ENCODE results near the gene SRPRA. TPM values are rescaled to one million over a fixed set of nuclear protein-coding genes. Genes with fewer than 3 reads are reported as not detected.

SRPRA gene
- total RNA-seq, 1 experiment from 2014 or later: 64.3 TPM

- Histone ChIP-seq H2AK5ac (ENCODE audit: insufficient read length, low read length) (no peak overlapping the region), H3K27me3 (ENCODE audit: insufficient read depth, low read length) (no peaks in the 10 kb centered on the region; the same call in 1 of the 2 replicates), H3T11ph (ENCODE audit: low read length) (no peak overlapping the region), H3K79me1 (ENCODE audit: insufficient read depth, low read depth, low read length, poor library complexity, severe bottlenecking) (no peaks in the 10 kb centered on the region), H3K27ac (ENCODE audit: insufficient read length, low read depth, low read length) (no peak overlapping the region), H3K14ac (ENCODE audit: insufficient read depth, low read length) (no peak overlapping the region), H3K56ac (ENCODE audit: insufficient read length, low read depth, low read length) (no peak overlapping the region), H2AFZ (ENCODE audit: low read length) (no peak overlapping the region), H3K4ac (ENCODE audit: low read depth, low read length) (no peak overlapping the region), H3K79me2 (ENCODE audit: insufficient read depth, low read length) (no peaks in the 10 kb centered on the region), H3K4me1 (ENCODE audit: insufficient read depth, low read length) (no peaks in the 10 kb centered on the region), H3K23ac (ENCODE audit: insufficient read length, low read depth, low read length) (no peak overlapping the region), H4K8ac (replicated peaks; ENCODE audit: insufficient read length, low read depth, low read length) (no peak overlapping the region), H4K91ac (ENCODE audit: insufficient read length, low read depth, low read length) (no peak overlapping the region), H2BK15ac (ENCODE audit: low read depth, low read length) (no peak overlapping the region), H2BK120ac (ENCODE audit: low read depth, low read length, poor library complexity, severe bottlenecking) (no peak overlapping the region), H4K5ac (ENCODE audit: insufficient read length, low read depth, low read length) (no peak overlapping the region), H3K9ac (ENCODE audit: extremely low read depth, insufficient read length, low read length) (no peak overlapping the region), H2BK5ac (ENCODE audit: insufficient read length, low read length) (no peak overlapping the region), H2BK12ac (ENCODE audit: insufficient read length, low read depth, low read length) (no peak overlapping the region), H3K4me2 (ENCODE audit: insufficient read depth, insufficient read length, low read length) (no peak overlapping the region), H2BK20ac (ENCODE audit: low read depth, low read length, poor library complexity, severe bottlenecking) (no peak overlapping the region), H4K20me1 (ENCODE audit: control insufficient read depth, insufficient read depth, insufficient read length) (no peaks in the 10 kb centered on the region), H3K23me2 (ENCODE audit: insufficient read length, low read depth, low read length, poor library complexity, severe bottlenecking) (no peaks in the 10 kb centered on the region), H3K9me3 (ENCODE audit: control insufficient read depth, low read depth, low read length) (no peaks in the 10 kb centered on the region), H3K18ac (ENCODE audit: insufficient read length, low read depth, low read length) (no peak overlapping the region)
- Mint-ChIP-seq H3K4me1 (no peaks in the 10 kb centered on the region), H3K36me3 (ENCODE audit: insufficient read depth in 1 of 3, low read depth in 3 of 3) (peaks cover 10 to 58% (median 44%) of the 10 kb centered on the region in 3 experiments; a peak in 6 of 7 replicates), H3K4me3 (no peak overlapping the region), H3K9me3 (no peaks in the 10 kb centered on the region), H3K27ac (no peak overlapping the region), H3K27me3 (ENCODE audit: low read depth) (no peaks in the 10 kb centered on the region)
- no CpG with 5 or more reads among the region's 1 CpG for WGBS (ENCODE audit: extremely low coverage, insufficient read length, low lambda C conversion rate)
- DNase-seq: no peak
- no peak for TF ChIP-seq CTCF (conservative IDR thresholded peaks at IDR 0.05)
Measured at GRCh38 chr11:126254819-126255218, 13.9 kb downstream of the SRPRA start.
